Prostate gland (tissue), 2 donors: ENCODE measurements around the gene EWSR1.

Experiments used
- POLR2A ChIP-seq: fragments of 450-650 bp; IDR thresholded peaks from one replicate; pipeline ENCODE4 v1.6.1; 2016; ENCODE audit warnings: antibody characterized with exemption, mild to moderate bottlenecking
- POLR2AphosphoS5 ChIP-seq: sonication (generic); formaldehyde crosslinking; IDR thresholded peaks from one replicate; pipeline ENCODE4 v1.6.1; 2017; ENCODE audit warnings: antibody characterized with exemption
- TF ChIP-seq, protein P1 (sequence below), 4 experiments: fragments of 200-600 bp in 2 of 4; fragments of 450-650 bp in 2 of 4; sonication (generic) in 2 of 4; IDR thresholded peaks; 1 replicate in 3 of 4; 2 replicates in 1 of 4; pipeline ENCODE4 v1.5.1; 2016 to 2019; ENCODE audit warnings: antibody characterized with exemption in 4 of 4, mild to moderate bottlenecking in 2 of 4, moderate library complexity in 2 of 4

DNA sequence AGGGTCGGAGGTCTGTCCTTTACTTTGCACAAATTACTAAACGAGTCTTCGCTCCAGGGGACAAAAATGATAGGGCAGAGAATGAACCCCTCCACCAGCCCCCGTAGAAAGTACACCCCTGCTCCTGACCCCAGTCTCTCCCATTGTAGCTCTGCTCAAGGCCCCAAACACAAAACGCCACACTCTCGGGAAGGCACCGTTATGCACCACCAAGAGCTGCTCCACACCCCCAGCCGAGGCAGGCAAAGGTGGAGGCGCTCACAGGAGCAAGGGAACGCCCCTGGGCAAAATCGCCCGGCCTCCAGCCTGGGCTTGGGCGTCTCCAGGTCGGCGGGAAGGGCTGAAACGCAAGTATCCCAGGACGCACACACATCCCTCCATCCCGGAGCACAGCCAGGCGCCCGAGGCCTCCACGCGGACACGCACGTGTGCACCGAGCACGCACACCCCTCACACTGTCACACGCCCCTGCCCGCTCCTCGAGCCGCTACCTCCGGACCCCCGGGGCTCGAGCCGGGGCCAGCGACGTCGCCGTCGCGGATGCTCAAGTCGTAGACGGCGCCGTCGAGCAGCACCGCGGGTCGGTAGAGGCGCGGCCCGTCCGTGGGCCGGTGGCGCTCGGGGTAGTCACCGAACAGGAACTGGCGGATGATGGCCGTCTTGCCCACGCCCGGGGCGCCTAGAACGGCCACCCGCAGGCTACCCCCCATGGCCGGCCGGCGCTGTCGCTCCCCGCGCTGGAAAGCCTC is 46.6 kb downstream of the EWSR1 start:
- TF ChIP-seq, protein P1, sequence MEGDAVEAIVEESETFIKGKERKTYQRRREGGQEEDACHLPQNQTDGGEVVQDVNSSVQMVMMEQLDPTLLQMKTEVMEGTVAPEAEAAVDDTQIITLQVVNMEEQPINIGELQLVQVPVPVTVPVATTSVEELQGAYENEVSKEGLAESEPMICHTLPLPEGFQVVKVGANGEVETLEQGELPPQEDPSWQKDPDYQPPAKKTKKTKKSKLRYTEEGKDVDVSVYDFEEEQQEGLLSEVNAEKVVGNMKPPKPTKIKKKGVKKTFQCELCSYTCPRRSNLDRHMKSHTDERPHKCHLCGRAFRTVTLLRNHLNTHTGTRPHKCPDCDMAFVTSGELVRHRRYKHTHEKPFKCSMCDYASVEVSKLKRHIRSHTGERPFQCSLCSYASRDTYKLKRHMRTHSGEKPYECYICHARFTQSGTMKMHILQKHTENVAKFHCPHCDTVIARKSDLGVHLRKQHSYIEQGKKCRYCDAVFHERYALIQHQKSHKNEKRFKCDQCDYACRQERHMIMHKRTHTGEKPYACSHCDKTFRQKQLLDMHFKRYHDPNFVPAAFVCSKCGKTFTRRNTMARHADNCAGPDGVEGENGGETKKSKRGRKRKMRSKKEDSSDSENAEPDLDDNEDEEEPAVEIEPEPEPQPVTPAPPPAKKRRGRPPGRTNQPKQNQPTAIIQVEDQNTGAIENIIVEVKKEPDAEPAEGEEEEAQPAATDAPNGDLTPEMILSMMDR (IDR thresholded peaks at IDR 0.05) = no peak
- no peak for TF ChIP-seq POLR2A
- TF ChIP-seq POLR2AphosphoS5 = no peak
